Nephron (organoid): ENCODE data around the gene NR2C2.

Source experiments
- H3K27ac Mint-ChIP-seq, 3 experiments: 2 replicates each; pipeline ENCODE4 v1.8.0; 2020; ENCODE audit warnings: mixed read lengths in 3 of 3, mild to moderate bottlenecking in 2 of 3, moderate library complexity in 1 of 3
- H3K27me3 Mint-ChIP-seq: 2 replicates; pipeline ENCODE4 v1.8.0; 2021; ENCODE audit warnings: low read depth, mild to moderate bottlenecking, moderate library complexity, mixed read lengths
- H3K36me3 Mint-ChIP-seq: 2 replicates; pipeline ENCODE4 v1.8.0; 2020; ENCODE audit warnings: low read depth, mixed read lengths
- H3K4me1 Mint-ChIP-seq: 2 replicates; pipeline ENCODE4 v1.8.0; 2020; ENCODE audit warnings: mixed read lengths
- H3K4me3 Mint-ChIP-seq, 3 experiments: 2 replicates each; pipeline ENCODE4 v1.8.0; 2020; ENCODE audit warnings: mild to moderate bottlenecking in 3 of 3, mixed read lengths in 3 of 3, moderate library complexity in 2 of 3
- H3K9me3 Mint-ChIP-seq: 2 replicates; pipeline ENCODE4 v1.8.0; 2020; ENCODE audit warnings: mixed read lengths
- TF ChIP-seq, protein P1 (sequence below), 3 experiments: fragments of 200-600 bp; sonication (generic); IDR thresholded peaks; one replicate each; pipeline ENCODE4 v1.5.0; 2021; ENCODE audit warnings: antibody characterized with exemption in 3 of 3; ENCODE audit not compliant: unreplicated experiment in 3 of 3

Gene NR2C2

DNA sequence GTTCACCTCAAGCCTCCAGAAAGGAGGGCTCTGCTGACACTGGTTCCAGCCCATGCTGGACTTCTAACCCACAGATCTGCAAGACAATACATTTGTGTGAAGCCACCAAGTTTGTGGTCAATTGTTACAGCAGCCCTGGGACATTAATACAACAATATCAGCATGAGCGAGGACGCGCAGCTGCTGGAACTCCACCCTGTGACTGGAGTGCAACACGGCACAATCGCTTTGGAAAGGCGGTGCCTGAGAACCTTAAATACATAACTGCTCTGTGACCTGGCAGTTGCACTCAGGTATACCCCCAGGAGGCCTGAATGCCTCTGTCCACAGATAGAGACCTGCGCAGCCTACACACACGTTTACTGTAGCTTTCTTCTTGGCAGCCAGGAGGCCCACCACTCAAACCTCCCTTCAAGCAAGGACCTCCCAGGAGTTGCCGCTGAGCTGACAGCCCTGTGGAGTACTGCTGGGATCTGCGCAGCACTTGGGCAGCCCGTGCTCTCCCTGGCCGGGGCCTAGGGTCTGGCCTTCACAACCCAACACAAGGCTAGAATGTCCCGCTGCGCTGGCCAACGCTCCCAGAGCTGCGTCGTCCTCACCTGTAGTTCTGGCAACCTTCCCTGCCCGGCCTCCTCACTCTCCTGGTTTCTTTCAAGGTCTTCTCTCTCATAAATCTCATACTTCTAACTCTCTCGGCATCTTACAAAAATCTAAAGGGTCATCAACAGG lies 109.5 kb downstream of the NR2C2 start:
- Mint-ChIP-seq H3K27me3 (no peaks in the 10 kb centered on the region), H3K27ac (no peak overlapping the region), H3K4me1 (no peaks in the 10 kb centered on the region), H3K4me3 (no peak overlapping the region), H3K36me3 (peaks cover 59% of the 10 kb centered on the region), H3K9me3 (no peaks in the 10 kb centered on the region)
- TF ChIP-seq, protein P1, sequence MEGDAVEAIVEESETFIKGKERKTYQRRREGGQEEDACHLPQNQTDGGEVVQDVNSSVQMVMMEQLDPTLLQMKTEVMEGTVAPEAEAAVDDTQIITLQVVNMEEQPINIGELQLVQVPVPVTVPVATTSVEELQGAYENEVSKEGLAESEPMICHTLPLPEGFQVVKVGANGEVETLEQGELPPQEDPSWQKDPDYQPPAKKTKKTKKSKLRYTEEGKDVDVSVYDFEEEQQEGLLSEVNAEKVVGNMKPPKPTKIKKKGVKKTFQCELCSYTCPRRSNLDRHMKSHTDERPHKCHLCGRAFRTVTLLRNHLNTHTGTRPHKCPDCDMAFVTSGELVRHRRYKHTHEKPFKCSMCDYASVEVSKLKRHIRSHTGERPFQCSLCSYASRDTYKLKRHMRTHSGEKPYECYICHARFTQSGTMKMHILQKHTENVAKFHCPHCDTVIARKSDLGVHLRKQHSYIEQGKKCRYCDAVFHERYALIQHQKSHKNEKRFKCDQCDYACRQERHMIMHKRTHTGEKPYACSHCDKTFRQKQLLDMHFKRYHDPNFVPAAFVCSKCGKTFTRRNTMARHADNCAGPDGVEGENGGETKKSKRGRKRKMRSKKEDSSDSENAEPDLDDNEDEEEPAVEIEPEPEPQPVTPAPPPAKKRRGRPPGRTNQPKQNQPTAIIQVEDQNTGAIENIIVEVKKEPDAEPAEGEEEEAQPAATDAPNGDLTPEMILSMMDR (IDR thresholded peaks at IDR 0.05; ENCODE audit: unreplicated experiment in 3 of 3): no peak

DNA sequence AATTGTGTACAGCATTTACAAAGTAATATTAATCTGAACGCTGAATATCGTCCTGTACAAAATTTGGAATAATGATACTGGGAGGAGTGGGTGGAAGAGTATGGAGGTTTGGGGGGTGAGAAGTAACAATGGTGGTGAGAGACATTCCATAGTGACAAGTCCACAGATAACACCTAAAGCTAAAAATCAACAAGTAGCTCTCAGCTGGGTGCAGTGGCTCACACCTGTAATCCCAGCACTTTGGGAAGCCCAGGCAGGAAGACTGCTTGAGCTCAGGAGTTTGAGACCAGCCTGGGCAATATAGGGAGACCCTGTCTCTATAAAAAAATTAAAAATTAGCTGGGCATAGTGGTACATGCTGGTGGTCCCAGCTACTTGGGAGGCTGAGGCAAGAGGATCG lies 112.6 kb downstream of the NR2C2 start:
- Mint-ChIP-seq H3K27ac (peak overlapping the region in 2 of 3 experiments; percentile 22 to 29), H3K9me3 (peaks cover 2% of the 10 kb centered on the region), H3K27me3 (no peaks in the 10 kb centered on the region), H3K4me1 (peaks cover 10% of the 10 kb centered on the region), H3K4me3 (peak overlapping the region in 2 of 3 experiments; percentile 22 to 62), H3K36me3 (peaks cover 45% of the 10 kb centered on the region)
- TF ChIP-seq, protein P1 (IDR thresholded peaks at IDR 0.05; ENCODE audit: unreplicated experiment in 3 of 3): no peak

DNA sequence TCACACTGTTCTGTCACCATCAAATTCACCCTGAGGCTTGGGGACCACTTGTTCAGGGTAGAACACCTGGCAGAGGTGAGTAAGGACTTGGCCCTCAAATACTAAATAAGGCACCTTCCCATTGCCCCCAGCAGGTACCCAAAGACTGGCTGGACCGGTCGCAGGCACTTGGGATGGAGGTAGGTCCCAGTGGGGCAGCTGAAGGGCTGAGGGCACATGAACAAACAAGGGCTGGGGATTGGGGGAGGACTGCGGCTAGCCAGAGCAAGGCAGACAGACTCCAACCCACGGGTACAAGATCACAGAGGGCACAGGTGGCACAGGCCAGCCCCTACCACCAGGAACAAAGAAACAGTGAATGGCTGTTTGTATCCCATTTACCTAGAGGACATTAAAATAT lies 115.9 kb downstream of the NR2C2 start:
- Mint-ChIP-seq H3K36me3 (peaks cover 33% of the 10 kb centered on the region), H3K9me3 (peaks cover 2% of the 10 kb centered on the region), H3K27ac (no peak overlapping the region), H3K4me3 (peak overlapping the region; percentile 95 to 98 (median 98)), H3K4me1 (peaks cover 14% of the 10 kb centered on the region), H3K27me3 (no peaks in the 10 kb centered on the region)
- TF ChIP-seq, protein P1 (IDR thresholded peaks at IDR 0.05; ENCODE audit: unreplicated experiment in 3 of 3): no peak

DNA sequence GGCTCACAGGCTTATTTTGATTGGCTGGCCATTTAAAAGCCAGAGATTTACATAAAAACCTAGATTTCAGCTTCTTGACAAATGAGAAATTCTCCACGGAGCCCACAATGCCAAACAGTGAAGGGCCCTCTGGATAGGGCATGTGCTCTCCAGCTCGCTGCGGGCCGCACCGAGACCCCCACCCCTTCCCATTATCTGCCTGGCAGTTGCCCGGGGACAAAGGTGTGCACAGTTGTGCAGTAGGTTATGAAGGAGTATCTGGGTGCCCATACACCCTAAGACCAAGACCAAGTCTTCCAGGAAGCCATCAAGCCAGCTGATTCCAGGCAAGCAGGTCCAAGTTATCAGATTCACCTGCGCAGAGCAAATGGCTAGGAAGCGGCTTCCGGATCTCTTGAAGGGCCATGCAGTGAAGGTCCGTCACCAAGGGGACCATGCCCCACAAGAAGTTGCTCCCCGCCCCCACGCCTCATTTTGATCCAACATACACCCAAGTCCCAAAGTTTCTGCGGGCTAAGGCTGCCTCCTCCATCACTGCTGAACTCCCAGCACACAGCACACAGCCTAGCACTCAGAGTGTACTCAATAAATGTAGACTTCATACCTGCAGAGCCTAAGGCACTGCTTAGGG lies 116.4 kb downstream of the NR2C2 start:
- peaks cover 28% of the 10 kb centered on the region for H3K36me3 Mint-ChIP-seq
- peak overlapping the region; percentile 15 to 77 (median 15) for H3K27ac Mint-ChIP-seq
- H3K27me3 Mint-ChIP-seq: no peaks in the 10 kb centered on the region
- H3K9me3 Mint-ChIP-seq: peaks cover 2% of the 10 kb centered on the region
- H3K4me1 Mint-ChIP-seq: peaks cover 14% of the 10 kb centered on the region
- H3K4me3 Mint-ChIP-seq: peak overlapping the region; percentile 95 to 98 (median 98)
- TF ChIP-seq, protein P1 (IDR thresholded peaks at IDR 0.05; ENCODE audit: unreplicated experiment in 3 of 3): no peak

DNA sequence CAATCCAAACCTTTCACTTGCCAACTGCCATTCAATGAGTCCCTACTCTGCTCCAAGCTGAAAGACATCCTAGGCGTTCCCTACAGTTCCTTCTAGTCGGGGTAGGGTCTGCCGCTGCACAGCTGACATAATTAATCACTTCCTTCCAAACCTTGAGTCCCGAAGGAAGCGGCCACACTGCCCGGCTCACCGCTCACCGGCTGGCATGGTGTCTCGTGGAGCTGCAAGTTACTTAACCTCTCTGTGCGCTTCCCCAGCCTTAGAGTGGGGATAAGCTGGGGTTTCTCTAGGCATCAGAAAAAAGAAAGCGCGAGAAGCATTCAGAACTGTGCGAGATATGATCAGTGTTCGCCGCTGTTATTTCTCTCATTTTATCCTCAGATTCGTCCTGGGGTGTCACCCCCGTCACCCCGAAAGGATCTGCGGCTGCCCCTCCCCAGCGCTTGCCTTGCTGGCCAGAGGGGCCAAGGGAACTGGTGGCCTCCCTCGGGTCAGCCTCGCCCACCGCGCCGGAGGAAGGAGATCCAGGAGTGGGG lies 117.0 kb downstream of the NR2C2 start:
- Mint-ChIP-seq H3K4me3 (peak overlapping the region; percentile 95 to 98 (median 98)), H3K4me1 (peaks cover 14% of the 10 kb centered on the region), H3K27me3 (no peaks in the 10 kb centered on the region), H3K36me3 (peaks cover 26% of the 10 kb centered on the region), H3K27ac (peak overlapping the region; percentile 15 to 77 (median 15)), H3K9me3 (peaks cover 2% of the 10 kb centered on the region)
- TF ChIP-seq, protein P1 (IDR thresholded peaks at IDR 0.05; ENCODE audit: unreplicated experiment in 3 of 3): no peak
